Measurements from ENCODE around the gene SH3PXD2A. TPM values are rescaled to one million over a fixed set of nuclear protein-coding genes. Genes with fewer than 3 reads are reported as not detected.

The SH3PXD2A gene
- total RNA-seq, 1 donor from 2014 or later = 35.2 TPM

DNA sequence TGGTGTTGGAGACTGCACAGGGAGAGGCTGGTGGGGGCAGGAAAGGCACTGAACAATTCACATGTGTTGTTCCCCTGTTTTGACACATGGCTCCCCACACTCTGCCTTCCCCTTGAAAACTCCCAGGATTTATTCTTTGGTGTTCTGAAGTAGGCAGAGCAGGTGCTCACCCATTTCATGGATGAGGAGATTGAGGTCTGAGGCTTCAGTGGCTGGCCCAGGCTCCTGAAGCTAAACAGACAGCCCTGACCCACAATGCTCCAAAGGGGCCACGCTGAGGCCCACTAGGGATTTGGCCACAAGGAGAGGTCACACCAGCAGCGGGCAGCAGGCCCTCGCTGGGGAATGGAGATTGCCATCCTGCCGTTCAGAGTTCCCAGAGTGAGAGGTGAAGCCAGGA is 157.6 kb downstream of the SH3PXD2A start:
- intact Hi-C loops (cut with DNase I) = no loop called here
- DNase-seq (no peak), ATAC-seq (no peak)
- Histone ChIP-seq H3K36me3 (no peaks in the 10 kb centered on the region), H3K27me3 (no peaks in the 10 kb centered on the region), H3K4me3 (no peak overlapping the region), H3K4me1 (peaks cover 18% of the 10 kb centered on the region), H3K9me3 (no peaks in the 10 kb centered on the region), H3K27ac (no peak overlapping the region)
- TF ChIP-seq CTCF (IDR thresholded peaks at IDR 0.05) = no peak

GRCh38 chr10:103696411-103697145 is 158.8 kb downstream of the SH3PXD2A start:
- no peaks in the 10 kb centered on the region for H3K27me3 ChIP-seq
- H3K4me1 ChIP-seq = peaks cover 18% of the 10 kb centered on the region
- DNase-seq = no peak
- intact Hi-C loops (cut with DNase I) = no loop called here
- H3K27ac ChIP-seq = no peak overlapping the region
- peak; percentile 39 for TF ChIP-seq CTCF (IDR thresholded peaks at IDR 0.05)
- peak; percentile 66 for ATAC-seq
- no peaks in the 10 kb centered on the region for H3K36me3 ChIP-seq
- no peak overlapping the region for H3K4me3 ChIP-seq
- no peaks in the 10 kb centered on the region for H3K9me3 ChIP-seq

GRCh38 chr10:103696094-103696410 is 159.3 kb downstream of the SH3PXD2A start:
- H3K27ac ChIP-seq = no peak overlapping the region
- no peaks in the 10 kb centered on the region for H3K36me3 ChIP-seq
- ATAC-seq = no peak
- no peak overlapping the region for H3K4me3 ChIP-seq
- no peaks in the 10 kb centered on the region for H3K9me3 ChIP-seq
- no peak for TF ChIP-seq CTCF (IDR thresholded peaks at IDR 0.05)
- H3K27me3 ChIP-seq = no peaks in the 10 kb centered on the region
- intact Hi-C loops (cut with DNase I) = no loop called here
- DNase-seq = no peak
- H3K4me1 ChIP-seq = peaks cover 18% of the 10 kb centered on the region

DNA sequence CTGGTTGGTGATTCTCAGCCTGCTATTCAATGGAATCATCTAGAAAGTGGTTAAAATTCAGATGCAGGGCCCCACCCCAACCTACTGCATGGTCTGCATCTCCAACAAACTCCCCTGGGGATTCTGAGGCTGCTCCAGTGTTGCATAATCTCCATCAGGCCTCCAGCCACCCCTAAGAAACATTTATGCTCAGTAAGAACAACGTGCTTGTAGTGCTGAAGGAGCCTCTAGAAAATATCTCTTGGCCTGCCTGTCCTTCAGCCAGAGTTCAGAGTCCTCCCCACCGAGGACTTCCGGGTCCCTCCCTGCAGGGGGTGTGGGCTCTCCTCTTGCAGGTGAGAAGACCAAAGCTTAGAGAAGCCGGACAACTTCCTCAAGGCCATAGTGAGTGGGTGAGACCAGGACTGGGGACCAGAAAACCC is 159.8 kb downstream of the SH3PXD2A start:
- DNase-seq (no peak), ATAC-seq (peak; percentile 8)
- intact Hi-C loops (cut with DNase I) = no loop called here
- Histone ChIP-seq H3K36me3 (no peaks in the 10 kb centered on the region), H3K9me3 (no peaks in the 10 kb centered on the region), H3K4me3 (no peak overlapping the region), H3K27me3 (no peaks in the 10 kb centered on the region), H3K27ac (no peak overlapping the region), H3K4me1 (peaks cover 18% of the 10 kb centered on the region)
- no peak for TF ChIP-seq CTCF (IDR thresholded peaks at IDR 0.05)

DNA sequence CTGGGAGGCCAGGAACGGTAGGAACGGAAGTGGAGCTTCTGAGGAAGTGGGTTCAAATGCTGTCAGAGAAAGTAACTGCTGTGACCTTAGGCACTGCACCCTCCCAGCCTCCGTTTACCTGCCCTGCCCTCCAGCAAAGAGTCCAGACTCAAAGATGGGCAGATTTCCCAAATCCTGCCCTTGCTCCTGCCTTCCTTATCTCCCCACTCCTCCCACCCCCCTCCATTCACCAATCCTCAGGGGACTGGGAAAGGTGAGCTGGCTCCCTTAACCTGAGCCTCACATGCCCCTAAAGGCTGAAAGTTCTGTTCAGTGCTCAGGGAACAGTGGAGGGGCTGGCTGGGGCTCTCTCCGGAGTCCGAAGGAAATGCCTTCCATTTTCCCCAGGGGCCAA is 161.6 kb downstream of the SH3PXD2A start:
- Histone ChIP-seq H3K36me3 (no peaks in the 10 kb centered on the region), H3K4me1 (peaks cover 18% of the 10 kb centered on the region), H3K27ac (no peak overlapping the region), H3K9me3 (no peaks in the 10 kb centered on the region), H3K4me3 (no peak overlapping the region), H3K27me3 (no peaks in the 10 kb centered on the region)
- intact Hi-C loops (cut with DNase I) = no loop called here
- DNase-seq (no peak), ATAC-seq (no peak)
- TF ChIP-seq CTCF (IDR thresholded peaks at IDR 0.05) = no peak
